PC-3 (cell line): ENCODE data around the gene TIMP1.

Source experiments
- CTCF ChIP-seq: fragments of 300-600 bp; sonication (generic); conservative IDR thresholded peaks from 2 replicates; pipeline ENCODE4 v1.5.1; 2017; ENCODE audit warnings: antibody characterized with exemption, low read depth, mild to moderate bottlenecking, low read length
- EZH2 ChIP-seq: fragments of 300-600 bp; sonication (generic); IDR thresholded peaks from one replicate; pipeline ENCODE4 v1.6.1; 2017; ENCODE audit warnings: antibody characterized with exemption, mild to moderate bottlenecking, low read length; ENCODE audit not compliant: unreplicated experiment
- EZH2phosphoT487 ChIP-seq: fragments of 300-600 bp; sonication (generic); IDR thresholded peaks from 2 replicates; pipeline ENCODE4 v1.6.1; 2018; ENCODE audit warnings: mild to moderate bottlenecking, antibody characterized with exemption, low read length, borderline replicate concordance

- TF ChIP-seq EZH2, result no peak
- no peak for TF ChIP-seq CTCF
- TF ChIP-seq EZH2phosphoT487, result no peak
Observed at GRCh38 chrX:47619486-47620302, 37.5 kb downstream of the TIMP1 start, which contains the start of gene SYN1.
